Measurements from ENCODE around the gene EID2. TPM values are rescaled to one million over a fixed set of nuclear protein-coding genes. Genes with fewer than 3 reads are reported as not detected.

EID2 gene
- polyA plus RNA-seq, 3 donors from 2014 or later, result 22.1 to 24.9 (median 22.6) TPM

DNA sequence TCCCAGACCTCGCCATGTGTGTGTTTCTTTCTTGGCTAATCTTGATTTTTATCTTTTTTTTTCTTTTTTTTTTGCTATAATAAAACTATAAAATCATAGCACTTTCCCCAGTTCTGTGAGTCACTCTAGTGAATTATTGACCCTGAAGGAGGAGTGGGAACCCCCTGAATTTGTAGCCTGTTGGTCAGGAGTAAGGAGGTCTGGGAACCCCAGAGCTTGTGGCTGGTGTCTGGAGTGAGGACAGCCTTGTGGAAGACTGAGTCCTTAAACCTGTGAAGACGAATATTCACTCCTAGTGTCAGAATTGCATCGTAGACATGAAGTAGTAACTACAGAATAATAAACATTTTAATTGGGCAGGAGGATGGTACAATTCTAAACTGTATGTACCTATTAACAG lies 14.8 kb downstream of the EID2 start:
- peak overlapping the region in 1 of 6 donors; percentile 34 for H3K27ac Mint-ChIP-seq

GRCh38 chr19:39524495-39524894 lies 15.5 kb downstream of the EID2 start:
- Mint-ChIP-seq H3K4me1 (peaks cover 0 to 6% of the 10 kb centered on the region in 2 donors), H3K9me3 (no peaks in the 10 kb centered on the region), H3K36me3 (peaks cover 0 to 4% (median 0%) of the 10 kb centered on the region in 3 donors), H3K4me3 (no peak overlapping the region), H3K27me3 (ENCODE audit: low read depth in 3 of 3) (no peaks in the 10 kb centered on the region), H3K27ac (no peak overlapping the region)
- no peak for DNase-seq

More for the DNA sequence above, 14.8 kb downstream of the EID2 start:
- H3K9me3 Mint-ChIP-seq, result no peaks in the 10 kb centered on the region
- H3K36me3 Mint-ChIP-seq, result peaks cover 0 to 4% (median 0%) of the 10 kb centered on the region in 3 donors
- peaks cover 0 to 6% of the 10 kb centered on the region in 2 donors for H3K4me1 Mint-ChIP-seq
- no peak for DNase-seq
- no peak overlapping the region for H3K4me3 Mint-ChIP-seq
- H3K27me3 Mint-ChIP-seq (ENCODE audit: low read depth in 3 of 3), result no peaks in the 10 kb centered on the region

DNA sequence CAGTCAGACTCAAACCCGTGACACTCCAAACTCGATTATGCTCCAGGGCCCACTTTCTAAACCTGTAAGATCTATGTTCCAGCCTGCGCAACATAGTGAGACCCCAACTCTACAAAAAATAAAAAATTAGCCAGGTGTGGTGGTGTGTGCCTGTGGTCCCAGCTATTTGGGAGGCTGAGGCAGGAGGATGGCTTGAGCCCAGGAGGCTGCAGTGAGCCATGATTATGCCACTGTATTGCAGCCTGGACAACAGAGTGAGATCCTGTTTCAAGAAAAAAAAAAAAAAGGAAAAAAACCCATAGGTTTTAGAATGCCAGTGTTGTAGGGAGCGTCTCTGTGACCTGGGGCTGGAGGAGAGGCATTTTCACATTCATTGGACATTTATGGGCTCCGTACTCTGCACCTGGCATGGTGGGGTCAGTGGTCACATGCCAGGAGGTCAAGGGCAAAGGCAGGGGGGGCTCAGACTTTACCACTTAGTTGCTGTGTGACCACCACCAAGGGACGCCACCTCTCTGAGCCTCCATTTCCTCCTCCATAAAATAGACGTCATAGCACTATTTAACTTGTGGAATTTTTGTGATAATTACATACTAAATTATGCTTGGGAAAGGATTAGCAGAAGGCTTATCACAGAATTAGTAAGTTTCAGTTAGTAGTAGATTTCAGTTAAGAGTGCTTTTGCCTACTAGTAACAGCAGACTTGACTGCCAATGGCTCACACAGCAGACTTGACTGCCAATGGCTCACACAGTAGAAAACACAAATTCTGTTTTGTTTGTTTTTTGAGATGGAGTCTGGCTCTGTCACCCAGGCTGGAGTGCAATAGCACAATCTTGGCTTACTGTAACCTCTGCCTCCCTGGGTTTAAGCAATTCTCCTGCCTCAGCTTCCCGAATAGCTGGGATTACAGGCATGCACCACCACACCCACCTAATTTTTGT lies 19.1 kb downstream of the EID2 start:
- H3K27ac Mint-ChIP-seq, result no peak overlapping the region
- no peak for DNase-seq
- peaks cover 0 to 5% (median 3%) of the 10 kb centered on the region in 3 donors for H3K36me3 Mint-ChIP-seq
- H3K27me3 Mint-ChIP-seq (ENCODE audit: low read depth in 3 of 3), result peaks cover 7 to 15% (median 7%) of the 10 kb centered on the region in 3 donors
- peaks cover 0 to 2% (median 0%) of the 10 kb centered on the region in 6 donors for H3K9me3 Mint-ChIP-seq
- no peak overlapping the region for H3K4me3 Mint-ChIP-seq
- peaks cover 2 to 7% of the 10 kb centered on the region in 2 donors for H3K4me1 Mint-ChIP-seq

GRCh38 chr19:39518975-39519374 lies 21.0 kb downstream of the EID2 start:
- Mint-ChIP-seq H3K9me3 (peaks cover 0 to 2% (median 0%) of the 10 kb centered on the region in 6 donors), H3K36me3 (peaks cover 0 to 5% (median 3%) of the 10 kb centered on the region in 3 donors), H3K4me1 (peaks cover 7% of the 10 kb centered on the region in 2 donors), H3K27me3 (ENCODE audit: low read depth in 3 of 3) (peaks cover 11 to 24% (median 12%) of the 10 kb centered on the region in 3 donors), H3K4me3 (no peak overlapping the region), H3K27ac (no peak overlapping the region)
- DNase-seq, result no peak

DNA sequence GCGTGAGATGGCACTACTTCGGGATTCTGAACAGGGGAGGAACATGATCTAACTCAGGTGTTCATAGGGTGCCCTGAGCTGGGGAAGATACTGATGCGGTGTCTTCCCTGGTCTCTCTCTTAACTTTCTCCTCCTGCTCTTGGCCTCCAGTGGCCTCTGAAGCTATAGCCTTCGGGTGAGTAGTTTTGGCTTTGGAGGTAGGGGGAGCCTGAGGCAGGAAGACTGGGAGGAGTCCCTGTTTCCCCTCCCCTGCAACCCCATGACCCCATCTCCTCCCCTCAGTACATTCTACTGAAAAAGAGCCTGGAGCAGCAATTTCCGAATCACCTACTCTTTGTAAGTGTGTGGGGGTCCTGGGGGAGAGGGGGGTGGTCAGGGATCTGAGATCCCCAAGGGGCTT lies 21.5 kb downstream of the EID2 start:
- Mint-ChIP-seq H3K4me1 (peaks cover 7% of the 10 kb centered on the region in 2 donors), H3K4me3 (no peak overlapping the region), H3K36me3 (peaks cover 0 to 5% (median 3%) of the 10 kb centered on the region in 3 donors), H3K27ac (no peak overlapping the region), H3K9me3 (peaks cover 0 to 2% (median 0%) of the 10 kb centered on the region in 6 donors), H3K27me3 (ENCODE audit: low read depth in 3 of 3) (peaks cover 11 to 25% (median 13%) of the 10 kb centered on the region in 3 donors)
- no peak for DNase-seq

GRCh38 chr19:39517432-39517831 lies 22.5 kb downstream of the EID2 start:
- peaks cover 0 to 2% (median 0%) of the 10 kb centered on the region in 6 donors for H3K9me3 Mint-ChIP-seq
- peaks cover 13 to 31% (median 16%) of the 10 kb centered on the region in 3 donors for H3K27me3 Mint-ChIP-seq (ENCODE audit: low read depth in 3 of 3)
- H3K36me3 Mint-ChIP-seq, result peaks cover 0 to 5% (median 3%) of the 10 kb centered on the region in 3 donors
- H3K27ac Mint-ChIP-seq, result no peak overlapping the region
- no peak overlapping the region for H3K4me3 Mint-ChIP-seq
- peaks cover 7% of the 10 kb centered on the region in 2 donors for H3K4me1 Mint-ChIP-seq
- DNase-seq, result no peak

DNA sequence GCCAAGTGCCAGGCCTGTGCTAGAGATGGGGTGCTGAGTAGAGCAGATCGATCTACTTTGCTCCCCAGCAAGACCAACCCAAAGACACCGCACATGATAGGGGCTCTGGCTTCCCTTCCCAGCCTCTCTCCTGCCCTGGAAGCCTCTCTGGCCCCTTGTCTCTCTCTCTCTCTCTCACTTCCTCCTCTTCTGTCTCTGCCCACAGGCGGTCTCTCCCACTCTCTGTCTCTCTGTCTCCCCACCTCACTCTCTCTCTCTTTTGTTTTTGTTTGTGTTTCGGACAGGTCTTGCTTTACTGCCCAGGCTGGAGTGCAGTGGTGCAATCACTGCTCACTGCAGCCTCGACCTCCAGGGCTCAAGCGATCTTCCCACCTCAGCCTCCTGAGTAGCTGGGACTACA lies 23.7 kb downstream of the EID2 start:
- peaks cover 0 to 5% (median 3%) of the 10 kb centered on the region in 3 donors for H3K36me3 Mint-ChIP-seq
- H3K27ac Mint-ChIP-seq, result no peak overlapping the region
- DNase-seq, result no peak
- peaks cover 13 to 36% (median 18%) of the 10 kb centered on the region in 3 donors for H3K27me3 Mint-ChIP-seq (ENCODE audit: low read depth in 3 of 3)
- peak overlapping the region in 3 of 5 donors; percentile 18 to 56 (median 51) for H3K4me3 Mint-ChIP-seq
- peaks cover 0 to 2% (median 0%) of the 10 kb centered on the region in 6 donors for H3K9me3 Mint-ChIP-seq
- peaks cover 7% of the 10 kb centered on the region in 2 donors for H3K4me1 Mint-ChIP-seq

DNA sequence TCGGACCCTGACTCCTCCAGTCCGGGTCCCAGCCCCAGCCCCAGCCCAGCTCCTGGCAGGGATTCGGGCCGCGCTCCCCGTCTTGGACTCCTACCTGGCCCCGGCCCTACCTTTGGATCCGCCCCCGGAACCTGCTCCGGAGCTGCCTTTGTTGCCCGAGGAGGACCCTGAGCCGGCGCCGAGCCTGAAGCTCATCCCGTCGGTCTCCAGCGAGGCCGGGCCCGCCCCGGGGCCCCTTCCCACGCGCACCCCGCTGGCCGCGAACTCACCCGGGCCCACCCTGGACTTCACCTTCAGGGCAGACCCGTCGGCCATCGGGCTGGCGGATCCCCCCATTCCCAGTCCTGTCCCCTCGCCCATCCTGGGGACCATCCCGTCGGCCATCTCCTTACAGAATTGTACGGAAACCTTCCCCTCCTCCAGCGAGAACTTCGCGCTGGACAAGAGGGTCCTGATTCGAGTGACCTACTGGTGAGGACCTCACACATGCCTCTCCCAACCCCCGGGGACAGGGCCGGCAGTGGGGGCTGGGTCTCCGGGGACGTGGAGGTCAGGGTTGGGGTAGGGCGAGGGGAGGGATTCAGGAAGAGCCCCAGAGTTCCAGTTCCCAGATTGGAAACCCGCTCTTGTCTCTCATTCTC lies 24.3 kb downstream of the EID2 start:
- DNase-seq, result no peak
- Mint-ChIP-seq H3K27me3 (ENCODE audit: low read depth in 3 of 3) (peaks cover 13 to 36% (median 19%) of the 10 kb centered on the region in 3 donors), H3K9me3 (peaks cover 0 to 2% (median 0%) of the 10 kb centered on the region in 6 donors), H3K4me3 (peak overlapping the region in 2 of 5 donors; percentile 51 to 56), H3K4me1 (peaks cover 7% of the 10 kb centered on the region in 2 donors), H3K36me3 (peaks cover 0 to 5% (median 3%) of the 10 kb centered on the region in 3 donors), H3K27ac (no peak overlapping the region)

DNA sequence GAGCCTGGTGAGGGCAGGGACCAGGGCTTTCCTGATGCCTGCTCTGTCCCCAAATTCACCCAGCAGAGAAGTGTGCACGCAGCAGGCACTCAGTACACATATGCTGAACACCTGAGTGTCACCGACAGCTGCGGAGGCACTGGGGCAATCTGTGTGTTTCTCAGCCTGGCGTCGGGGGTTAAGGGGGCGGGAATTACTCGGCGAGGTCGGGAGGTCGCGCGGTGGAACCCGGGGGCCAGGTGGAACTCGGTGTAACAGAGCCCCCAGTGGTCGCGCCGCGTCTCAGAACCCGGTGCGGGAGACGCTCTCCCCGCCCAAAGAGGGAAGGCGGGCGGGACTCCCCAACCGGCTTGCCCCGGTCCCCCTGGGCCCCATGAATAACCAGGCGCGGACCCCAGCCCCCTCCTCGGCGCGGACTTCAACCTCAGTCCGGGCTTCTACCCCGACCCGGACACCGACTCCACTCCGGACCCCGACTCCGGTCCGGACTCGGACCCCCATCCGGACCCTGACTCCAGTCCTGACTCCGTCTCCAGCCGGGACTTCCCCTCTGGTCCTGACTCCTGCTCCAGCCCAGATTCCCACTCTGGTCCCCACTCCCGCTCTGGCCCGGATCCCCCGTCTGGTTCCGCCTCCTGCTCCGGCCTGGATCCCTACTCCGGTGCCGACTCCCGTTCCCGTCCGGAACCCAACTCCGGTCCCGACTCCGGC lies 25.0 kb downstream of the EID2 start, which contains the start of gene SELENOV:
TSS of gene SELENOV (plus strand) at position 300 of the 711 bp plus-strand sequence. CDS start at position 374, 74 bp downstream.
- DNase-seq, result no peak
- Mint-ChIP-seq H3K4me3 (peak within 1 kb of the TSS in 4 of 5 donors; percentile 4 to 66 (median 38)), H3K27me3 (ENCODE audit: low read depth in 3 of 3) (peaks cover 13 to 36% (median 22%) of the 10 kb centered on the region in 3 donors), H3K9me3 (peaks cover 0 to 2% (median 0%) of the 10 kb centered on the region in 6 donors), H3K27ac (no peak within 1 kb of the TSS), H3K4me1 (peaks cover 7% of the 10 kb centered on the region in 2 donors), H3K36me3 (peaks cover 0 to 5% (median 3%) of the 10 kb centered on the region in 3 donors)

DNA sequence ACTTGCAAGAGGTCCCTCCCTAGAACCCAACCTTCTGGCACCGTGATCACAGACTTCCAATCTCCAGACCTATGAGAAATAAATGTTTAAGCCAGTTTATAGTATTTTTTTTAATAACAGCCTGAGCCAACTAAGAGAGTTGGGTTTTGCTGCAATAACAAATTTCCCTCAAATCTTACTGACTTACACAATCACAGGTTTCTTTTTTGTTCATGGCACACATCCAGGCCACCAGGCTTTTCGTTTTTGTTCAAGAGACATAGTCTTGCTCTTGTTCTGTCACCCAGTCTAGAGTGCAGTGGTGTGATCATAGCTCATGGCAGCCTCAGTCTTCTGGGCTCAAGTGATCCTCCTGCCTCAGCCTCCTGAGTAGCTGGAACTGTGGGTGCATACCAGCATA lies 27.0 kb downstream of the EID2 start:
- peaks cover 9% of the 10 kb centered on the region in 2 donors for H3K4me1 Mint-ChIP-seq
- no peak overlapping the region for H3K27ac Mint-ChIP-seq
- no peak overlapping the region for H3K4me3 Mint-ChIP-seq
- H3K9me3 Mint-ChIP-seq, result peaks cover 0 to 2% (median 0%) of the 10 kb centered on the region in 6 donors
- peaks cover 0 to 5% (median 3%) of the 10 kb centered on the region in 3 donors for H3K36me3 Mint-ChIP-seq
- H3K27me3 Mint-ChIP-seq (ENCODE audit: low read depth in 3 of 3), result peaks cover 21 to 40% (median 27%) of the 10 kb centered on the region in 3 donors
- DNase-seq, result no peak

DNA sequence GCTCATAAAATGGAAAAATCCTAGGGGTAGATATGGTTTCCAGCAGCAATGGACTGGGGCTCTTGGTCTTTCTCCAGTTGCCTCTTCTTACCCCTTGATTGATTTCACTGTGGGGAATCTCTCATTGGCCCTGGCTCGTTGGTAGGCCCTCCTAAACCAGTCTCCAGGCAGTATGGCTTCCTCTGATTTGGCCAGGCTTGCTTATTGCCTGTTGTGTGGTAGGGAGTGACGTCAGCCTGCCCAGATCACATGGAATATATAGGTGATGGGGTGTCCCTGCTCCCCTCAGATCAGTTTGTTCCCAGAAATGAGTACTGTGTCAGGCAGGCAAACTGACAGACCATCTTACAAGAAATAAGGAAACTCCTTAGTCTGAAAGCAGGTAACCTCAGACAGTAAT lies 30.7 kb downstream of the EID2 start:
- H3K27ac Mint-ChIP-seq, result no peak overlapping the region
- H3K27me3 Mint-ChIP-seq (ENCODE audit: low read depth in 3 of 3), result peaks cover 24 to 40% (median 27%) of the 10 kb centered on the region in 3 donors
- H3K4me1 Mint-ChIP-seq, result peaks cover 14 to 16% of the 10 kb centered on the region in 2 donors
- no peak for DNase-seq
- no peak overlapping the region for H3K4me3 Mint-ChIP-seq
- peaks cover 0 to 4% (median 0%) of the 10 kb centered on the region in 6 donors for H3K9me3 Mint-ChIP-seq
- no peaks in the 10 kb centered on the region for H3K36me3 Mint-ChIP-seq

DNA sequence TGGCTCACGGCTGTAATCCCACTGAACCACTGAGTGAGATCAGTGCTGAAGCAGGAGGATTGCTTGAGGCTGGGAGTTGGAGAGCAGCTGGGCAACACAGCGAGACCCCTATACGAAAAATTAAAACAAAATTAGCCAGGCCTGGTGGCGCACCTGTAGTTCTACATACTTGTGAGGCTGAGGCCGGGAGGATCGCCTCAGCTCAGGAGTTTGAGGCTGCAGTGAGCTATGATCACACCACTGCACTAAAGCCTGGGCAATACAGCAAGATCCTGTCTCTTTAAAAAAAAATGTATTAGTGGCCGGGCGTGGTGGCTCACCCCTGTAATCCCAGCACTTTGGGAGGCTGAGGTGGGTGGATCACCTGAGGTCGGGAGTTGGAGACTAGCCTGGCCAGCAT lies 31.3 kb downstream of the EID2 start:
- Mint-ChIP-seq H3K27me3 (ENCODE audit: low read depth in 3 of 3) (peaks cover 23 to 37% (median 24%) of the 10 kb centered on the region in 3 donors), H3K9me3 (peaks cover 0 to 4% (median 0%) of the 10 kb centered on the region in 6 donors), H3K4me3 (peak overlapping the region in 1 of 5 donors; percentile 76), H3K36me3 (no peaks in the 10 kb centered on the region), H3K4me1 (peaks cover 14 to 16% of the 10 kb centered on the region in 2 donors), H3K27ac (no peak overlapping the region)
- no peak for DNase-seq

All from immature natural killer cell (primary cell).